Testis (tissue), 3 donors: ENCODE results near the gene DSN1. TPM values are rescaled to one million over a fixed set of nuclear protein-coding genes. Genes with fewer than 3 reads are reported as not detected.

ENCODE experiments used
- DNase-seq: peaks from one replicate; pipeline ENCODE4 v3.0.0-alpha.2; 2019
- H3K27ac ChIP-seq, 2 donors: fragments of 200-600 bp; sonication (generic); one replicate each; pipeline ENCODE4 v1.5.1; 2019
- H3K27me3 ChIP-seq: fragments of 200-600 bp; sonication (generic); one replicate; pipeline ENCODE4 v1.5.1; 2019
- H3K36me3 ChIP-seq: fragments of 200-600 bp; sonication (generic); one replicate; pipeline ENCODE4 v1.5.1; 2017; ENCODE audit warnings: low read depth; ENCODE audit errors: missing control alignments
- H3K4me1 ChIP-seq: fragments of 200-600 bp; sonication (generic); one replicate; pipeline ENCODE4 v1.5.1; 2019
- H3K4me3 ChIP-seq, 2 donors: fragments of 200-600 bp; sonication (generic); one replicate each; pipeline ENCODE4 v1.5.1; 2017 to 2019
- H3K9me3 ChIP-seq: fragments of 200-600 bp; sonication (generic); one replicate; pipeline ENCODE4 v1.5.1; 2017
- POLR2A ChIP-seq: fragments of 450-650 bp; IDR thresholded peaks from one replicate; pipeline ENCODE4 v1.6.1; 2017; ENCODE audit warnings: antibody characterized with exemption, mild to moderate bottlenecking, moderate library complexity
- WGBS, 2 donors: methylation state at CpG; one replicate each; pipeline ENCODE4 v1.1.5; 2018; 5-methylcytosine and 5-hydroxymethylcytosine counted together
- intact Hi-C: fragments of 100-400 bp; cut with DNase I; formaldehyde crosslinking; loops from one replicate; pipeline ENCODE4 v1.15.1; 2023; ENCODE audit warnings: low total_unique reads
- polyA plus RNA-seq: library from polyadenylated mRNA; stranded (reverse); fragments of 350-450 nt; fragmentation: Illumina TruSeq; extraction: RNeasy Lipid Tissue Mini Kit (QIAGEN cat#74804); gene quantifications from one replicate; pipeline ENCODE4 v1.2.3, GENCODE V29; 2014; ENCODE audit warnings: low read depth, low replicate concordance; ENCODE audit not compliant: insufficient read depth
- total RNA-seq, 2 donors: library from RNA; depleted of rRNA; stranded (reverse); fragments of >200 nt; gene quantifications; one replicate each; pipeline ENCODE4 v1.2.3, GENCODE V29; 2016
- TF ChIP-seq, protein P1 (sequence below), 3 experiments: fragments of 450-650 bp in 2 of 3; fragments of 200-600 bp in 1 of 3; sonication (generic) in 1 of 3; IDR thresholded peaks; one replicate each; pipeline ENCODE4 v1.5.1; 2016 to 2019; ENCODE audit warnings: antibody characterized with exemption in 3 of 3, mild to moderate bottlenecking in 2 of 3, moderate library complexity in 1 of 3

DSN1 gene
- total and polyA plus RNA-seq, 3 donors from 2014 or later = 24.6 to 38.6 (median 30.2) TPM

DNA sequence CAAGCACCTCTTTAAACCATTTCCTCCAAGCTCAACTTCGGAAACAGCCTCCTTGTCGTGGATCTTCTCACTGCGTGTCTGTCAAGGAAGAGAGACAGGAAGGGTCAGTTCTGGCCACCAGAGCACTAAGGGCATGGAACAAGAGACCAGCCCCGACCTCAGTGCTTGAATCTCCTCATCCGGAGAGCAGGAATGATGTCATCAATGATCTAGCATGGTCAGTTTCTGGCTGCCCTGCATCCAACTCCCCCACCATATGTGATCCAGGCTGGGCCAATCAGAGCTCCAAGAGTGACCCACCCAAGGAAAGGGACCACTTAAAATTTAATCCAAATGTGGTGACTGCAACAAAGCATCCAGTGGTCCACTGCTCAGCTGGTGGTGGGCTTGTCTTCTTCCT lies 23.3 kb upstream of the DSN1 start:
- intact Hi-C loops = no loop called here
- Histone ChIP-seq H3K9me3 (no peaks in the 10 kb centered on the region), H3K4me1 (no peaks in the 10 kb centered on the region), H3K36me3 (no peaks in the 10 kb centered on the region), H3K4me3 (no peak overlapping the region), H3K27me3 (no peaks in the 10 kb centered on the region), H3K27ac (no peak overlapping the region)
- DNase-seq = no peak
- TF ChIP-seq, protein P1, sequence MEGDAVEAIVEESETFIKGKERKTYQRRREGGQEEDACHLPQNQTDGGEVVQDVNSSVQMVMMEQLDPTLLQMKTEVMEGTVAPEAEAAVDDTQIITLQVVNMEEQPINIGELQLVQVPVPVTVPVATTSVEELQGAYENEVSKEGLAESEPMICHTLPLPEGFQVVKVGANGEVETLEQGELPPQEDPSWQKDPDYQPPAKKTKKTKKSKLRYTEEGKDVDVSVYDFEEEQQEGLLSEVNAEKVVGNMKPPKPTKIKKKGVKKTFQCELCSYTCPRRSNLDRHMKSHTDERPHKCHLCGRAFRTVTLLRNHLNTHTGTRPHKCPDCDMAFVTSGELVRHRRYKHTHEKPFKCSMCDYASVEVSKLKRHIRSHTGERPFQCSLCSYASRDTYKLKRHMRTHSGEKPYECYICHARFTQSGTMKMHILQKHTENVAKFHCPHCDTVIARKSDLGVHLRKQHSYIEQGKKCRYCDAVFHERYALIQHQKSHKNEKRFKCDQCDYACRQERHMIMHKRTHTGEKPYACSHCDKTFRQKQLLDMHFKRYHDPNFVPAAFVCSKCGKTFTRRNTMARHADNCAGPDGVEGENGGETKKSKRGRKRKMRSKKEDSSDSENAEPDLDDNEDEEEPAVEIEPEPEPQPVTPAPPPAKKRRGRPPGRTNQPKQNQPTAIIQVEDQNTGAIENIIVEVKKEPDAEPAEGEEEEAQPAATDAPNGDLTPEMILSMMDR (IDR thresholded peaks at IDR 0.05) = no peak
- TF ChIP-seq POLR2A = no peak
- WGBS, 2 donors = 76% methylated on average over 3 to 5 of the region's 5 CpGs

DNA sequence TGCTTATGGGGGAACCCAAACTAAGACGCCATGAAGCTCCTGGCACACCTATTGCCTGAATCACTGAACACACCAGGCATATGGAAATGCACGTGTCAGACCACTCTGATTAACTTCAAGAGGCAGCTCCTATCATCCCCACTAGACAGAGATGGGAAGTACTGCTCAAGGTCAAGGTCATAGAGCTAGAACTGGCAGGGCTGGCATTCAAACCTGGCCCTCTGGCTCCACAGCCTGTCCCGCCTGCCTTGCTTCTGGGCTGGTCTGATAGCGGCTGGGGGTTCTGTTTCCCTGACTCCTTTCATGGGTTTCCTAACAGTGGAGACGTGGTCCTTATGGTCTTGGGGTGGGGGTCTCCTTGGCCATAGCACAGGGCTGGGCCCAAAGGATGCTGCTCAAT lies 22.6 kb upstream of the DSN1 start:
- no peak overlapping the region for H3K4me3 ChIP-seq
- no peak overlapping the region for H3K27ac ChIP-seq
- intact Hi-C loops = no loop called here
- H3K9me3 ChIP-seq = no peaks in the 10 kb centered on the region
- DNase-seq = no peak
- H3K4me1 ChIP-seq = no peaks in the 10 kb centered on the region
- no peaks in the 10 kb centered on the region for H3K36me3 ChIP-seq
- WGBS, 2 donors = 60 to 71% methylated on average over 2 to 5 of the region's 5 CpGs
- no peaks in the 10 kb centered on the region for H3K27me3 ChIP-seq
- TF ChIP-seq POLR2A = no peak
- TF ChIP-seq, protein P1 (IDR thresholded peaks at IDR 0.05) = no peak

DNA sequence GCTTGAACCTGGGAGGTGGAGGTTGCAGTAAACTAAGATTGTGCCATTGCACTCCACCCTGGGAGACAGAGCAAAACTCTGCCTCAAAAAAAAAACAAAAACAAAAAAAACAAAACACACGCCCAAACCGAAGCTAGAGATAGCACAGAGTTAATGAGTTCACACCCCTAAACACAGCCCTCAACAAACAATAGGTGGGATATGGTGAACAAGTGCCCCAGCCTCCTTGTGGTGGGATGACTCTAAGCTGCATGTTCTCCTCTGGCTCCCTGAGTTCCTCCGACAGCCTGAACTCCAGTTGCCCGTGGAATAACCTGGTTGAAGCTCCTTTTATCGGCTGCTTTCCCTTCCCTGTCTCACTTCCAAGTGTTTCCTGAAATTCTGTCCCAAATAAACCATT lies 22.1 kb upstream of the DSN1 start:
- H3K9me3 ChIP-seq = no peaks in the 10 kb centered on the region
- no peaks in the 10 kb centered on the region for H3K27me3 ChIP-seq
- no peaks in the 10 kb centered on the region for H3K4me1 ChIP-seq
- H3K4me3 ChIP-seq = no peak overlapping the region
- intact Hi-C loops = no loop called here
- H3K36me3 ChIP-seq = no peaks in the 10 kb centered on the region
- TF ChIP-seq, protein P1 (IDR thresholded peaks at IDR 0.05) = peak in 1 of 3 experiments; percentile 2
- TF ChIP-seq POLR2A = no peak
- H3K27ac ChIP-seq = no peak overlapping the region
- 50 to 71% methylated on average over 5 of the region's 5 CpGs for WGBS, 2 donors
- no peak for DNase-seq

DNA sequence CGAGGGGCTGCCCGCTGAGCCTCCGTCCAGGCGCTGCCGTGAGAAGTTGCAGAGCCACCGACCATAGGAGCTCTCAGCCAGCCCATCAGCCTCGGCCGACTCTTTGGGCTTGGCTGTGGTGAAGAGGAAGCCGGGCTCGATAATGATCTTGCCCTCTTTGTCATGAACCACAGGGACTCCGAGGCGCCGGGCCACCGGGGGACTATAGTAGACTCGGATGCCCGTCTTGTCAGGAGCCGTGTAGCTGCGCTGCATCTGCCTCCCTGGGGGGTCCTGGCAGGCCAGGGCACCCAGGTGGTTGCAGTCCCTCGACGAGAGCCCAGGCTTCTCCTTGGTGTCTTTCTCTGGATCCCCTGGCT lies 20.5 kb upstream of the DSN1 start:
- no peak overlapping the region for H3K27ac ChIP-seq
- no peaks in the 10 kb centered on the region for H3K36me3 ChIP-seq
- intact Hi-C loops = no loop called here
- TF ChIP-seq, protein P1 (IDR thresholded peaks at IDR 0.05) = no peak
- TF ChIP-seq POLR2A = no peak
- DNase-seq = no peak
- no peak overlapping the region for H3K4me3 ChIP-seq
- no peaks in the 10 kb centered on the region for H3K4me1 ChIP-seq
- H3K27me3 ChIP-seq = no peaks in the 10 kb centered on the region
- WGBS, 2 donors = 73 to 89% methylated on average over 2 to 19 of the region's 20 CpGs
- H3K9me3 ChIP-seq = no peaks in the 10 kb centered on the region

DNA sequence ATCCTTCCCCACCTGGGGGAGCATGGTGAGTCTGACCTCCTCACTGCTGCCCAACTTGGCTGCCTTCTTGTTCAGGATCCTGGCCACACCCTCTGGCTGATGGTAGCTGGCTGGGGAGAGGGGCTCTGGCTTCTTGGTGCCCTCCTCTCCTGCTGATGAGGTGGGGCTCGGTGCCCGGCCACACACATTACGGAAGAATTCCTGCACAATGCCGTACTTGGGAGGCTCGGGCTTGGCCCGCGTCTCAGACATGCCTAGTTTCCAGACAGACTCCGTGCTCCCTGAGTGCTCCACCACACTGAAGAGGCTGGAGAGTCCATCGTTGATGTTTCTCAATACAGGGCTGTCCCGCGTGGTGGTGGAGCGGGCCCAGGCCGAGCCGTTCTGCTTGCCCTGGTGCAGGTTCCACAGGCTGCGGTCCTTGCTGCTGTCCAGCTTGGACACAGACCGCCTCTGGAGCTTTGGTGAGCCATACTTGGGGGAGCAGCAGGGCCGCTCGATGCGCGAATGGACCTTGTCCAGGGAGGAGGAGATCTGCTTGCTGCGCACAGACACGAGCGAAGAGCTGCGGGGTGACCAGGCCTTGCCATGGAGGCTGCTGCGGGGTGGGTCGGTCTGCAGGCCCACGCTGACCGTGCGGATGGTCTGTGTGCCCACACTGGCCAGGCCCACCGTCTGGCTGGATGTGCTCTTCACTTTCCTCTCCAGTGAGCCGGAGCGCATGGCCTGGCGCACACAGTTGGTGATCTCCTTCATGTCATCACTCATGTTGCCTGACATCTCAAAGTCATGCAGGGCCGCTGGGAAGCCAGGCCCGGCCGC lies 19.9 kb upstream of the DSN1 start:
- Histone ChIP-seq H3K27me3 (no peaks in the 10 kb centered on the region), H3K4me3 (no peak overlapping the region), H3K27ac (no peak overlapping the region), H3K4me1 (no peaks in the 10 kb centered on the region), H3K9me3 (no peaks in the 10 kb centered on the region), H3K36me3 (no peaks in the 10 kb centered on the region)
- TF ChIP-seq, protein P1 (IDR thresholded peaks at IDR 0.05) = no peak
- TF ChIP-seq POLR2A = no peak
- intact Hi-C loops = no loop called here
- WGBS, 2 donors = 88 to 94% methylated on average over 15 to 35 of the region's 36 CpGs
- no peak for DNase-seq
